GM21423 (cell line): ENCODE measurements around the gene SDHA.
"Not testable (repeated sequence)": the region's sequence is repeated elsewhere in the genome, so short reads cannot be mapped to it uniquely, and the experiment has no call there.

Experiments used
- ATAC-seq: cut with Tn5 transposase; IDR thresholded peaks from one replicate; pipeline ENCODE4 v1.9.1; 2021; ENCODE audit warnings: mild to moderate bottlenecking, moderate library complexity; ENCODE audit not compliant: unreplicated experiment

SDHA gene

DNA sequence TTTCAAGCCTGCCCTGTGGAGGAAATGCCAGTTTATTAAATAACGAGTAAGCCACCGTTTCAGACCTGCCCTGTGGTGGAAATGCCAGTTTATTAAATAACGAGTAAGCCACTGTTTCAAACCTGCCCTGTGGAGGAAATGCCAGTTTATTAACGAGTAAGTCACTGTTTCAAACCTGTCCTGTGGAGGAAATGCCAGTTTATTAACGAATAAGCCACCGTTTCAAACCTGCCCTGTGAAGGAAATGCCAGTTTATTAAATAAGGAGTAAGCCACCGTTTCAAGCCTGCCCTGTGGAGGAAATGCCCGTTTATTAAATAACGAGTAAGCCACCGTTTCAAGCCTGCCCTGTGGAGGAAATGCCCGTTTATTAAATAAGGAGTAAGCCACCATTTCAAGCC, 33.9 kb downstream of the SDHA start:
- not testable (repeated sequence) for ATAC-seq

DNA sequence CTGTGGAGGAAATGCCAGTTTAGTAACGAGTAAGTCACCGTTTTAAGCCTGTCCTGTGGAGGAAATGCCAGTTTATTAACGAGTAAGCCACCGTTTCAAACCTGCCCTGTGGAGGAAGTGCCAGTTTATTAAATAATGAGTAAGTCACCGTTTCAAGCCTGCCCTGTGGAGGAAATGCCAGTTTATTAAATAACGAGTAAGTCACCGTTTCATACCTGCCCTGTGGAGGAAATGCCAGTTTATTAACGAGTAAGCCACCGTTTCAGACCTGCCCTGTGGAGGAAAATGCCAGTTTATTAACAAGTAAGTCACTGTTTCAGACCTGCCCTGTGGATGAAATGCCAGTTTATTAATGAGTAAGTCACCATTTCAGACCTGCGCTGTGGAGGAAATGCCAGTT, 34.4 kb downstream of the SDHA start:
- ATAC-seq, result no peak

GRCh38 chr5:254322-254721, 36.2 kb downstream of the SDHA start:
- not testable (repeated sequence) for ATAC-seq

- ATAC-seq, result not testable (repeated sequence)
Observed at GRCh38 chr5:255116-255515, 37.0 kb downstream of the SDHA start.

- ATAC-seq, result not testable (repeated sequence)
Observed at GRCh38 chr5:256347-256746, 38.2 kb downstream of the SDHA start.

GRCh38 chr5:257148-257547, 39.0 kb downstream of the SDHA start:
- no peak for ATAC-seq

- ATAC-seq, result not testable (repeated sequence)
Observed at GRCh38 chr5:263275-263974, 45.3 kb downstream of the SDHA start.

DNA sequence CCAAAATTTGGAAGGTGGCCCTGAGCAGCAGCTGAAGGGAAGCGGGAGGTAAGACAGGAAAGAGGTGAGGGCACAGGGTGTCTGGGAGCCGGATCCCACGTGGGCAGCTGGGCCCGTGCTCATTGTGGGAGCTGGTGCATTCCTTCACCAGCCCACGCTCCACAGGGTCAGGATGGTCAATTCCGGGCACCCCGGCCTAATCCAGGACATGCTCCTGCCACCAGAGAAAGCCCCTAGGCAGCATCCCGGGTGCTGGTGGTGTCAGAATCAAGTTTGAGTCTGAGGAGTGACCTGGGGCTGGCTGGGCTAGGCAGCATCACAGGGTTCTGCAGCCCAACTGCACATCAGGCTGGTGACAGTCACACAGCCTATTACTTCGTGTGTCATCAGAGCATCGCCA, 46.2 kb downstream of the SDHA start:
- ATAC-seq, result no peak

GRCh38 chr5:266311-267026, 48.3 kb downstream of the SDHA start:
- not testable (repeated sequence) for ATAC-seq

DNA sequence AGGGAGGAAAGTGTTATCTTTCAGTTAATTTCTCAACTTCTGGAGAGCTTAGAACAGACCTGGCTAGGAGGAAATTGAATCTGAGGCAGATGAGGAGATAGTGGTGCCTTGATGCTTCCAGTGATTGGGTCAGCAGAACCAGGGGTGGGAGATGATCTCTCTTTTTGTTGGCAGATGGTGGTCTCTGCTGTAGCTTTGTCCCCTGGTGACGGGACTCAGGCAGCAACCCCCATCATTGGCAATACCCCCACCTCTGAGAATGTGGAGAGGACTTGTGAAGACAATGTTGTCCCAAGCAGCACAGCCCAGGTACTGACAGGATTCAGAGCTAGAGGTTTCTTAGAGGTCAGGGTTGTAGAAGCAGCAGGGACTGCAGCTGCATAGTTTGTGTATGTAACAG, 49.6 kb downstream of the SDHA start:
- no peak for ATAC-seq

DNA sequence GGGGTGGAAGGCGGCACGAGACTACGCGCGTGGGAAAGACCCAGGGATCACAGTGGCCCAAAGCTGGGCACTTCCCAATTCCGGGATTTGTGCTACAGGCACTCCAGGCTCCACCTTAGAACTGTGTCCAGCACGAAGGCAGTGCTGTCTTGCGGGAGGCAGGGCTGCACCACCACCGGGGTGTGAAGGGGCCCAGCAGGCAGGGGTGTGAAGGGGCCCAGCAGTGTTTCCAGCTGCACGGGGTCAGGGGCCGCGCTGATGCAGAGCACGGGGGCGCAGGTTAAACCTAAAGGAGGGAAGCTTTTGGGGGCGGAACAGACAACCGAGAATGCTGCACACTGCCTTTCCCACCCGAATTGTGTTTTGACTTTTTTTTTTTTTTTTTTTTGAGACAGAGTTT, 52.2 kb downstream of the SDHA start:
- no peak for ATAC-seq

DNA sequence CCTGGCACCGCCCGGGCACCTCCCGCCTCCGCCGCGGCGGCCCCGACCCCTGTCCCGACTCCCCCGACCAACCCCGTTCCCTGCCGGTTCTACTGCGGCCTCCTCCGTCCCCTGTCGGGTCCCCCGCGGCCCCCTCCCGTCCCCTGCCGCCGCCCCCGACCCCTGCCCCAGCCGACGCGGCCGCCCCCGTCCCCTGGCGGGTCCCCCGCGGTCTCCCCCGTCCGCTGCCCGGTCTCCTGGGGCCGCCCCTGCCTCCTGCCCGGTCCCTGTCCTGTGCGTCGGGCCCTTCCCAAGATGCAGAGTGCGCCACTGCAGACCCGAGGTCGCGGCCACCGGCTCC, 53.7 kb downstream of the SDHA start:
- not testable (repeated sequence) for ATAC-seq

DNA sequence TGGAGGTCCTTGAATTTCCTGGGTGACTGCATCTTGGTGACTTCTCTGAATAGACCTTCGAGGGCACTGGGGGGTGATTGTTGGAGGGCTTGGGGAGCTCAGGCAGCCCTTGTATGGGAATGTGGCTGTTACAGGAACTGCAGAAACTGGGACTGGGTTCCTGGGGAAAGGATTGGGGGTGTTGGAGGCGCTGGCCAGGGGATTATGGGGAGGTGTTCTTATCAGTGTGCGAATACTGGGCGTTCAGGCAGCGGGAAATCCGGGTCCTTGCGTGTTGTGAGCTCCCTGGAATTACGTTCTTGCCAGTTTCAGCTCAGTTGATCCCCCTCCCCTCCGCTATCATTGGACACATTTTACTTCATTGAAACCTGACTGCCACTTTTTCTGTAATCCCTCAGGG, 55.0 kb downstream of the SDHA start:
- ATAC-seq, result not testable (repeated sequence)

GRCh38 chr5:273491-273890, 55.4 kb downstream of the SDHA start:
- not testable (repeated sequence) for ATAC-seq

- not testable (repeated sequence) for ATAC-seq
Observed at GRCh38 chr5:274346-274745, 56.2 kb downstream of the SDHA start.

DNA sequence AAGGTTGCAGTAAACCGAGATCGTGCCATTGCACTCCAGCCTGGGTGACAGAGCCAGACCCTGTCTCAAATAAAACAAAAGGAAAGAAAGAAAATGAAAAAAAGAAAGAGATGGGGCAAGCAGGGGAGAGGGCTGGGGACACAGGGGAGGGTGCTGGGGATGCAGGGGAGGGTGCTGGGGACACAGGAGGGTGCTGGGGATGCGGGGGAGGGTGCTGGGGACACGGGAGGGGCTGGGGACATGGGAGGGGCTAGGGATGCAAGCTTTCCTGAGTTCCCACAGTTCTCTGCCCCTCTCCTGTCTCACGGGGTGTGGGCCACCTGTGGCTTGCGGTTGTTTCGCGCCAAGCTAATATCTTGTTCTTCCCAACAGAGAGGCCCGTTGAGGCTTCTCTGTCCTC, 60.5 kb downstream of the SDHA start:
- ATAC-seq, result no peak

DNA sequence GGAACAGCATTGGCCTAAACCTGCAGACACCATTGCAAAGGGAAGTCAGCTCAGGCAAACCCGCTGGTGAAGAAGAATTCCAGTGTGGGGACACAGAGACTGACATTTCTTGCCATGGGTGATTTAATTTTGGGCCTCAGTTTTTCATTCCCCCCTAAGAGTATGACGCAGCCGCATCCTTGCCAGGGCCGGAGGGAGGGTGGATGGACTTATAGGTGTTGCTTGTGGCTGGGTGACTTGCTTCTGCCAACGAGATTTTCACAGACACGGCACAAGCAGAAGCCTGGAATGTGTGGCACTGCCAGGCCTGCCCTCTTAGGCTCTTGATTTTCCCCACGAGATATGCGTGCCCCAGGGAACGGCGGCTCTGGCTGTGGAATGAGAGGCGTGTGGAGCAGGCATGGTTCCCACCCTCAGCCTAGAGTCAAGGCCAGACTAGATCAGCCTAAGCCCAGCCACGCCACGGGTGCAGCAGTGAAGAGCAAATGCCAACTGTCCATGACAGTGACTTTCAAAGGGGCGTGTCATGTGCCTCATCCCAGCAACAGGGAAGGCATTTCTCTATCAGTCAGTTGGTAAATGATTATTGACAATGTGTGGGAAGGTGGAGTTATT, 61.0 kb downstream of the SDHA start:
- ATAC-seq, result not testable (repeated sequence)

- ATAC-seq, result no peak
Observed at GRCh38 chr5:285991-286557, 68.0 kb downstream of the SDHA start.

DNA sequence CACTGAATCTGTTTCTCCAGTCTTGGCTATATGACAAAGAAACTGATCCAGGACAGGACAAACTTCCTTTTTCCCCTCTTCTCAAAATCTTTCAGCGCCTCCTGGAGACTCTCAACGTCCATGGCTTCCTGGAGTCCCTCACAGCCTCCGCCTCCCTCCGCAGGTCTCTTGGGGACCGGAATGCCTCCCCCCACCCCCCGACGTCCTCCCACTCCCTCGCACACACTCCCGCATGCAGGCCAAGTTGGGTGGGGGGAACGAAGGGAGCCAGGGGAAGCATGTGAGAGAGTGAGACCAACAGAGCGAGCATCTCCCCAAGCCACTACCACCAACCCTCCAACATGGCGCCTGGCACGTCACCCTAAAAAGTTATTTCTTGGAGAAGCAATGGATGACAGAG, 72.1 kb downstream of the SDHA start:
- not testable (repeated sequence) for ATAC-seq

DNA sequence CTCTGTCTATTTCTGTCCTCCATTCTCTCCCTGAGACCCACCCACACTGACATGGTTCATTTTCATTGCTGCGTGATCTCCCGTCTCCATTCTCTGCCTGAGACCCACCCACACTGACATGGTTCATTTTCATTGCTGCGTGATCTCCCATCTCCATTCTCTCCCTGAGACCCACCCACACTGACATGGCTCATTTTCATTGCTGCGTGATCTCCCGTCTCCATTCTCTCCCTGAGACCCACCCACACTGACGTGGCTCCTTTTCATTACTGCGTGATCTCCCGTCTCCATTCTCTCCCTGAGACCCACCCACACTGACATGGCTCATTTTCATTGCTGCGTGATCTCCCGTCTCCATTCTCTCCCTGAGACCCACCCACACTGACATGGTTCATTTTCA, 73.2 kb downstream of the SDHA start:
- not testable (repeated sequence) for ATAC-seq

- ATAC-seq, result not testable (repeated sequence)
Observed at GRCh38 chr5:294788-295187, 76.7 kb downstream of the SDHA start.

- ATAC-seq, result not testable (repeated sequence)
Observed at GRCh38 chr5:296207-296606, 78.1 kb downstream of the SDHA start.
